GM23338 (cell line): Measurements from ENCODE around the gene BCOR. TPM values are rescaled to one million over a fixed set of nuclear protein-coding genes. Genes with fewer than 3 reads are reported as not detected.

Experiments used
- ATAC-seq: fragments of 200-7000 bp; cut with Tn5 transposase; 3 replicates; pipeline ENCODE4 v1.9.1; 2020
- DNase-seq: peaks from one replicate; pipeline ENCODE4 v3.0.0-alpha.2; 2015; ENCODE audit warnings: low spot score
- H2AFZ ChIP-seq: fragments of 200-600 bp; sonication (generic); 2 replicates; pipeline ENCODE4 v1.8.0; 2016; ENCODE audit warnings: antibody characterized with exemption, mild to moderate bottlenecking, moderate library complexity
- H3F3A ChIP-seq: fragments of 200-600 bp; sonication (generic); replicated peaks from 2 replicates; pipeline ENCODE4 v1.8.0; 2017; ENCODE audit warnings: antibody characterized with exemption, mixed run types, low read depth
- H3K27ac ChIP-seq: fragments of 200-600 bp; sonication (generic); 2 replicates; pipeline ENCODE4 v1.6.1; 2016; ENCODE audit warnings: low read depth
- H3K27me3 ChIP-seq: fragments of 200-600 bp; sonication (generic); 2 replicates; pipeline ENCODE4 v1.8.0; 2016; ENCODE audit warnings: mild to moderate bottlenecking, mixed run types, moderate library complexity; ENCODE audit not compliant: insufficient read depth
- H3K36me3 ChIP-seq: fragments of 200-600 bp; sonication (generic); 2 replicates; pipeline ENCODE4 v1.8.0; 2016; ENCODE audit warnings: mild to moderate bottlenecking; ENCODE audit not compliant: insufficient read depth
- H3K4me1 ChIP-seq: fragments of 200-600 bp; sonication (generic); 2 replicates; pipeline ENCODE4 v1.8.0; 2016; ENCODE audit warnings: mild to moderate bottlenecking, moderate library complexity; ENCODE audit not compliant: insufficient read depth
- H3K4me2 ChIP-seq: fragments of 200-600 bp; sonication (generic); 2 replicates; pipeline ENCODE4 v1.7.1; 2017; ENCODE audit warnings: mixed run types
- H3K4me3 ChIP-seq: fragments of 200-600 bp; sonication (generic); 2 replicates; pipeline ENCODE4 v1.6.1; 2016; ENCODE audit warnings: mixed run types
- H3K79me2 ChIP-seq: fragments of 200-600 bp; sonication (generic); replicated peaks from 2 replicates; pipeline ENCODE4 v1.8.0; 2017; ENCODE audit warnings: mild to moderate bottlenecking; ENCODE audit not compliant: insufficient read depth
- H3K9me2 ChIP-seq: fragments of 200-600 bp; sonication (generic); 2 replicates; pipeline ENCODE4 v1.8.0; 2017; ENCODE audit not compliant: insufficient read depth
- H4K20me1 ChIP-seq: fragments of 200-600 bp; sonication (generic); replicated peaks from 2 replicates; pipeline ENCODE4 v1.8.0; 2017; ENCODE audit warnings: mild to moderate bottlenecking; ENCODE audit not compliant: insufficient read depth
- H3K27ac Mint-ChIP-seq: 2 replicates; pipeline ENCODE4 v1.8.0; 2020; ENCODE audit warnings: inconsistent platforms, mild to moderate bottlenecking, moderate library complexity, mixed read lengths
- H3K27me3 Mint-ChIP-seq: 3 replicates; pipeline ENCODE4 v1.8.0; 2022; ENCODE audit warnings: low read depth, mild to moderate bottlenecking, moderate library complexity, mixed read lengths, inconsistent platforms; ENCODE audit not compliant: insufficient read depth, poor library complexity
- H3K36me3 Mint-ChIP-seq: 3 replicates; pipeline ENCODE4 v1.8.0; 2021; ENCODE audit warnings: low read depth, mild to moderate bottlenecking, inconsistent platforms, moderate library complexity, mixed read lengths
- H3K4me1 Mint-ChIP-seq: 3 replicates; pipeline ENCODE4 v1.8.0; 2020; ENCODE audit warnings: mild to moderate bottlenecking, inconsistent platforms, mixed read lengths
- H3K4me3 Mint-ChIP-seq: 3 replicates; pipeline ENCODE4 v1.8.0; 2021; ENCODE audit warnings: moderate library complexity, mild to moderate bottlenecking, inconsistent platforms, mixed read lengths
- H3K9me3 Mint-ChIP-seq: 3 replicates; pipeline ENCODE4 v1.8.0; 2020; ENCODE audit warnings: moderate library complexity, mild to moderate bottlenecking, inconsistent platforms, mixed read lengths
- EZH2 ChIP-seq: fragments of 200-600 bp; sonication (generic); IDR thresholded peaks from one replicate; pipeline ENCODE4 v1.8.0; 2017; ENCODE audit warnings: antibody characterized with exemption, mild to moderate bottlenecking, low read depth; ENCODE audit not compliant: unreplicated experiment
- EZH2phosphoT487 ChIP-seq: fragments of 200-600 bp; sonication (generic); IDR thresholded peaks from one replicate; pipeline ENCODE4 v1.8.1; 2018; ENCODE audit warnings: antibody characterized with exemption; ENCODE audit not compliant: unreplicated experiment
- JUNB ChIP-seq: IDR thresholded peaks from one replicate; pipeline ENCODE4 v1.6.1; 2016; ENCODE audit warnings: antibody characterized with exemption; ENCODE audit not compliant: unreplicated experiment
- POLR2AphosphoS5 ChIP-seq: IDR thresholded peaks from 2 replicates; pipeline ENCODE4 v1.6.1; 2016; ENCODE audit warnings: antibody characterized with exemption, low read depth
- ZNF462 ChIP-seq: fragments of 250-450 bp; sonication (Bioruptor Pico); IDR thresholded peaks from 2 replicates; pipeline ENCODE4 v1.5.0; 2020; ENCODE audit warnings: mild to moderate bottlenecking, moderate library complexity
- polyA plus RNA-seq: library from polyadenylated mRNA; unstranded; fragments of >200 nt; fragmentation: Nextera tagmentation; extraction: Ambion mirVana; gene quantifications from 2 replicates; pipeline ENCODE4 v1.2.1, GENCODE V29; 2016
- total RNA-seq: library from RNA; depleted of rRNA; stranded (reverse); fragments of >200 nt; shearing (Covaris generic); gene quantifications from 2 replicates; pipeline ENCODE4 v1.2.3, GENCODE V29; 2014

BCOR gene
- total and polyA plus RNA-seq, 2 experiments from 2014 or later = 25.5 to 60.8 TPM

GRCh38 chrX:40061871-40062524, 35.8 kb downstream of the BCOR start:
- Histone ChIP-seq H3K4me3 (no peak overlapping the region), H3K4me2 (no peak overlapping the region), H3K79me2 (0 out of 2 replicates have a peak, but pooled peaks cover 2% of the 10 kb centered on the region), H3K9me2 (no peaks in the 10 kb centered on the region), H3F3A (no peaks in the 10 kb centered on the region), H3K27ac (no peak overlapping the region), H3K4me1 (peaks cover 12% of the 10 kb centered on the region; the same call in 1 of the 2 replicates), H4K20me1 (peaks cover 5% of the 10 kb centered on the region; the same call in 1 of the 2 replicates), H2AFZ (no peak overlapping the region), H3K36me3 (peaks cover 3% of the 10 kb centered on the region; the same call in 1 of the 2 replicates), H3K27me3 (no peaks in the 10 kb centered on the region)
- Mint-ChIP-seq H3K9me3 (no peaks in the 10 kb centered on the region), H3K36me3 (peaks cover 96% of the 10 kb centered on the region), H3K27me3 (peaks cover 2% of the 10 kb centered on the region), H3K4me1 (peaks cover 47% of the 10 kb centered on the region), H3K27ac (no peak overlapping the region), H3K4me3 (no peak overlapping the region)
- TF ChIP-seq EZH2 (no peak), JUNB (no peak), ZNF462 (CRISPR knock-in tag) (no peak), POLR2AphosphoS5 (no peak)
- DNase-seq (no peak), ATAC-seq (peak; percentile 20)

GRCh38 chrX:40061005-40061404, 36.8 kb downstream of the BCOR start:
- H3K27ac ChIP-seq = no peak overlapping the region
- ATAC-seq = no peak
- TF ChIP-seq EZH2phosphoT487 (no peak), ZNF462 (CRISPR knock-in tag) (no peak)

More at GRCh38 chrX:40061005-40061404, 36.8 kb downstream of the BCOR start:
- no peak overlapping the region for H3K4me3 Mint-ChIP-seq
- H3K9me3 Mint-ChIP-seq = no peaks in the 10 kb centered on the region
- H3K4me2 ChIP-seq = no peak overlapping the region
- no peaks in the 10 kb centered on the region for H3F3A ChIP-seq
- no peak overlapping the region for H3K4me3 ChIP-seq
- no peak for DNase-seq
- H4K20me1 ChIP-seq = peaks cover 5% of the 10 kb centered on the region; the same call in 1 of the 2 replicates
- peaks cover 42% of the 10 kb centered on the region for H3K4me1 Mint-ChIP-seq
- H3K27me3 Mint-ChIP-seq = peaks cover 2% of the 10 kb centered on the region
- H3K4me1 ChIP-seq = peaks cover 12% of the 10 kb centered on the region; the same call in 1 of the 2 replicates
- no peaks in the 10 kb centered on the region for H3K79me2 ChIP-seq
- H3K27ac Mint-ChIP-seq = no peak overlapping the region
- H3K9me2 ChIP-seq = no peaks in the 10 kb centered on the region
- no peak overlapping the region for H2AFZ ChIP-seq
- peaks cover 9% of the 10 kb centered on the region; the same call in 1 of the 2 replicates for H3K36me3 ChIP-seq
- no peaks in the 10 kb centered on the region for H3K27me3 ChIP-seq
- peaks cover 96% of the 10 kb centered on the region for H3K36me3 Mint-ChIP-seq
